ENCODE results near the gene CENPV.
"Not testable (repeated sequence)": the region's sequence is repeated elsewhere in the genome, so short reads cannot be mapped to it uniquely, and the experiment has no call there.

Gene CENPV

DNA sequence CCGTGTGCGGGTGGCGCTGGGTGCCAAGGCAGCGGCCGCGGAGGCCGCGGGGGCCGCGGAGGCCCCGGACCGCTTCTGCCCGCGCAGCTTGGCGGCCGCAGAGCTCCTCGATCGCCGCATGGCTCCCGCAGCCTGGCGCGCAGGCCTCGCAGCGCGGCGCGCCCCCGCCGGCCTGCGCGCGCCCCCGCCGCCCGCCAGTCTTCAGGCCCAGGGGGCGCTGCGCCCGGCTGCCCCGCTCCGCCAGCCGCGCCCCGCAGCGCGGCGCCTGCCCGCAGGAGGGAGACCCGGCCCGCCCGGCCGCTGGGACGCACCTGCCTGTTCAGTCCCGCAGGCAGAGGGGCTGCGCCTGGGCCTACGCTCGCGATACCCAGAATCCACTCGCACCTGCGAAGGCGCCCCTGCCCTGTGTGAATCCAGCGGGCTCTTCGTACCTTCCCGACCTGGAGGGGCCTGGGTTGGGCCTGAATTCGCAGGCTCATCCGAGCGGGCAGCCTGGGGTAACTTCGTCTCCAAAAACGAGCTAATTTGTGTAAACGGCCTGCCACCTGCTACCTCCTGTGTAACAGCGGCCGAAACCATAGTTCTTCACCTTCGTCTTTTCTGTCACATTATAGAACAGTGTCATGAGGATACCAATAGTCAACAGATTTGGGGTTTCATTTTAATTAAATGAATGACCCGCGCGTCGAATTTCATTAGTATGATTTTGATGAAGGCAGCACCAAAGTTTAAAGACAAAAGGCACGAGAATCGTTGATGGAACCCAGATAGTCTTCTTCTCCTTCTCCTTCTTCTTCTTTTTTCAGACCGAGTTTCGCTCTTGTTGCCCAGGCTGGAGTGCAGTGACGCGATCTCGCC lies at the start of gene CENPV:
CENPV (minus strand) TSS at position 153 of the 858 bp plus-strand sequence; CDS start at position 120, 33 bp downstream.
- peak; percentile 58 for DNase-seq (ENCODE audit: low spot score)

DNA sequence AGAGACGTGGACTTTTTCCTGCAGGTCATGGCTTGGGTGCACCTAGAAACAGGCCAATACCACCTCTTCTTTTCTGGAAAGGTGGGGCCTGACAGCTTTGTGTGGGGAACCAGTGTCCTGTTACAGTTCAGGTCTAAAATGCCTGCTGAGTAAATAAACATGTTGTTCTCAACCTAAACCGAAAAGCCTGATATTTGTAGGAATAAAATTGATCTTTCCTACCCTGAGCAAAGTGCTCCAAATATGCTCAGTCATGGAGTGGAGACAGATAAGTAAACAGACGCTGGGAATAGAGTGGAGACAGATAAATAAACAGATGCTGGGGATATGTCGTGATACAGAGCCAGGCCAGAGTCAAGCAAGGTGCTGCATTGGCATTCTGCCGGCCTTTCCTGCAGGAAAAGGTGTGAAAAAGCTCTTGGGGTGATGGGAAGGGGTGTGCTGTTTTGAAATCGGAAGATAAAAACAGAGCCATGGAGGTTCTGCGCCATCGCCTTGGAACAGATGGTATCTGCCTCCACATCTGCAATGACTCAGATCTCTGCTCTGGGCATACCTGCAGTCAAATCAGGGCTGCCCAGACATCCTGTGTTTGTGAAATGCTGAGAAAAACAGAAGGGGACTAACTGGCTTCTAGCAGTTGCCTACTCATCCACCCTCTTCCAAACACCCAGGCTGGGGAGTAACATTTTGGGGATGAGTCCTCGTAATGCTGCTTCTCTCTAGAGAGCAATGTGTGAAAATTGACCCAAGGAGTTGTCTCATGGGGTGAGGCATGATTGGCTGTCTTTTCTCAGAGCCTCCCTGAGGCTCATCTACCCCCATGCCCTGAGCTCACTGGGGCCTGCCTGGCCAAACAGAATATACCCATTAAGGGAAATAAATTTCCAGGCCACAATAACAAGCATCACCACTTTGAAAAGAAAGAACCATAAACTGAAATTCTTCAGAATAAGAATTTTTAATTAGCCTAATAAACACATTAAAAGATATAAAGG lies 45.3 kb upstream of the CENPV start:
- DNase-seq (ENCODE audit: low spot score): peak; percentile 76

DNA sequence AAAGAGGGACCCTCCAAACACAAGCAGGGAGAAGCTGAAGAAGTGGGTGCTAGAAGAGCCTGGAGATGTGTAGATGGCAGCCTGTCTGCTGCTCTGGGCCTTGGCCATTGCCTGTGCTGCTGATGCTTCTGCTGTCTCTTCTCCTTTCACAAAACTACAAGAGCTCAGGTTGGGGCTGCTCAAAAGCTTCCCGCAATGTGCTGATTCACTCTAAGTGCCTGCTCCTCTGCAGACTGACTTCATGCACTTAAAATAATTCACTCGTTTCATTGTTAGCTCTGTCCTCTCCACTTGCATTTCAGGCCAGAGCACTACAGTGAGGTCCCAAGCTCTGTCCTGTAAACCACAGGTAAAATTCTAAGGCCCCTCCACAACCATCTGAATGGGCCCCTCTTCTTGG lies 43.4 kb upstream of the CENPV start:
- not testable (repeated sequence) for DNase-seq (ENCODE audit: low spot score)

DNA sequence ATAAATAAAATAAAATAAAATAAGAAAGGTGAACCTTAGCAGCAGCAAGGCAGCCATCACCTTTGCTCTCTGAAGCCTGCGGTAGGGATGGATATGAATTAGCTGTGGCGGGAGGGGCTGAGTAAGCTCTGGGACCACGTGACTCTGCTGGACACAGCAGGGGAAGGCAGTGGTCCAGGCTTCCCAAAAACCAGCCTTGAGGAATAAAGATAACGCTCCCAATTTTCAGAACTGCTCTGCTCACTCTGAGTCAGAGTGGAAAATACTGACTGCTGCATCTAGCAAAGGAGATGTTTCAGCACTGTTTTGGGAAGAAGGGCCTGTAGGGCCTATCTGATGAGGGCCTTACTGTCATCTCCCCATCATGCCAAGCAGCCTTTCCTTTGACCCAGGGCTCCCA lies 42.6 kb upstream of the CENPV start:
- not testable (repeated sequence) for DNase-seq (ENCODE audit: low spot score)

DNA sequence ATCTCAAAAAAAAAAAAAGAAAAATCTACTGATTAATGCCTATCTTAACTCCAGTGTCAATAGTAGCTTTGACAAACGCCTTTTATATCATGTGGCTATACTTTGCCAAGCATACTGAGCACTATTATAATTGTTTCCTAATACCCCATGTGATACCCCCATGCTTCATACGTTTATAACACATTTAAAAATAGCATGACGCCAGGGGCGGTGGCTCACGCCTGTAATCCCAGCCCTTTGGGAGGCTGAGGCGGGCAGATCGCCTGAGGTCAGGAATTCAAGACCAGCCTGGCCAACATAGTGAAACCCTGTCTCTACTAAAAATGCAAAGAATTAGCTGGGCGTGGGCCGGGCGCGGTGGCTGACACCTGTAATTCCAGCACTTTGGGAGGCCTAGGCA lies 39.2 kb upstream of the CENPV start:
- not testable (repeated sequence) for DNase-seq (ENCODE audit: low spot score)

DNA sequence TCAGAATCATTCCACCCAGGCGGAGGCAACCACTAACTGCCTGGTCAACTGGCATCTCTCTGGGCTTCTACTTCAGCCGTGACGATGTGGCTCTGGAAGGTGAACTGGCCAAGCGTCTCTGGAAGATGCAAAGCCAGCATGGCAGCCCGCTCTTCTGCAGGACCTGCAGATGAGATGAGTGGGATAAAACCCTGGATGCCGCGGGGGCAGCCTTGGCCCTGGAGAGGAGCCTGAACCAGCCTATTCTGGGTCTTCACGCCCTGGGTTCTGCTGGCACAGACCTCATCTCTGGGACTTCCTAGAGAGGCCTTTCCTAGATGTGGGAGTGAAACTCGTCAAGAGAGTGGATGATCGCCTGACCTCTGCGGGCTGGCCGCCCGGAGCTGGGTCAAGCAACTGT lies 38.2 kb upstream of the CENPV start:
- DNase-seq (ENCODE audit: low spot score): no peak

DNA sequence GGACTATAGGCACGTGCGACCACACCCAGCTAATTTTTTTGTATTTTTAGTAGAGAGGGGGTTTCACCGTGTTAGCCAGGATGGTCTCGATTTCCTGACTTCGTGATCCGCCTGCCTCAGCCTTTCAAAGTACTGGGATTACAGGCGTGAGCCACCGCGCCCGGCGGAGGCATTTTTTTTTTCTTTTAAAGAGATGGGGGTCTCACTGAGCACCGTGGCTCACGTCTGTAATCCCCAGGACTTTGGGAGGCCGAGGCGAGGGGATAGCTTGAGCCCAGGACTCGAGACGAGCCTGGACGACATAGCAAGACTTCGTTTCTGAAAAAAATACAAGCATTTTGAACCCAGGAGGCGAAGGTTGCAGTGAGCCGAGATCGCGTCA lies 32.8 kb upstream of the CENPV start:
- not testable (repeated sequence) for DNase-seq (ENCODE audit: low spot score)

DNA sequence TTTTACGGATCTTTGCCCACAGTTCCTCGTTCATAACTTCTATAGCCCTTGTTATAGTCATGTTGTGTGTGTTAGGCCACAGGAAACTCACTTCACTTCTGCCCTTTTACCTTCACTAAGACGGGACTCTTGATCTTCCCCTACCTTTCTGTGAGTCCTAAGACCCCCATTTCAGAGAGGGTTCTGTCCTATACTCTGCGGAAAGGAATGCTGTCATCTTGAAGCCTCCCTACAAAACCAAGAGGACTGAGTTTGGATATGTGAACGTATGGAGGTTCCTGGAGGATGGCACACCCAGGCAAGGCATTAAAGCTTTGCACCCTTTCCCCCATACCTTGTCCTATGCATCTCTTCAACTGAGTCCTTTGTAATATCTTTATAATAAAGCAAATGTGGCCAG lies 31.3 kb upstream of the CENPV start:
- DNase-seq (ENCODE audit: low spot score): no peak

DNA sequence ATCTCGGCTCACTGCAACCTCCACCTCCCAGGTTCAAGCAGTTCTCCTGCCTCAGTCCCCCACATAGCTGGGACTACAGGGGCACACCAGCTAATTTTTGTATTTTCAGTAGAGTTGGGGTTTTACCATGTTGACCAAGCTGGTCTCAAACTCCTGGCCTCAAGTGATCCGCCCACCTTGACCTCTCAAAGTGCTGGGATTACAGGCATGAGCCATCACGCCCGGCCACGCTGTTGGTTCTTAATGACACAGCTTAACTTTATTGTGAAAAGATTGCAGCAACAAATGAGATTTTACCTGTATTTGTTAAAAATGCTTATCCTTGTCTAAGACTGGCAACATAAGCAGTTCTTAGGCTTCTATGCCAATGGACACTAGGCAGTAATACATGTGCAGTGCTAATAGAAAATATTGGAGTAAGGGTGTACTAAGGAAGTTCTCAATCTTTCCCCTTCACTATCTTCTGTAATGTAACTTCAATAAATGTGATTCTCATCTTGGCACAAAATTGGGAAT lies 30.6 kb upstream of the CENPV start:
- DNase-seq (ENCODE audit: low spot score): no peak

DNA sequence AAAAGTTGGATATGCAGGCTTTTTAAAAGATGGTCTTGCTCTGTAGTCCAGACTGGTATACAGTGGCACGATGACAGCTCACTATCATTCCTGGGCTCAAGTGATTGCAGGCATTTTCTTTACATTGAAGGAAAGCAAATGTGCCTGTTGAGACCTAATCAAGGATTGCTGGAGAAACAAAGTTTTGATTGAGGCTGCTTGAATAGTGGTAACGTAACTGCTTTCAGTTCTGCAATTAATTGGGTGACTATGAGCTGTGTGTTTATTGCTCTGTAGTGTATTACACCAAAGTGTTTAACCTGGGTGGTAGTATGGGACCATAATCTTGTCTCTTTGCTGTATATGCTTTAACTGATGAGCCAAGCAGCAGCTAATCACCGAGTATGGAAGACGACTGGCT lies 29.9 kb upstream of the CENPV start:
- no peak for DNase-seq (ENCODE audit: low spot score)

DNA sequence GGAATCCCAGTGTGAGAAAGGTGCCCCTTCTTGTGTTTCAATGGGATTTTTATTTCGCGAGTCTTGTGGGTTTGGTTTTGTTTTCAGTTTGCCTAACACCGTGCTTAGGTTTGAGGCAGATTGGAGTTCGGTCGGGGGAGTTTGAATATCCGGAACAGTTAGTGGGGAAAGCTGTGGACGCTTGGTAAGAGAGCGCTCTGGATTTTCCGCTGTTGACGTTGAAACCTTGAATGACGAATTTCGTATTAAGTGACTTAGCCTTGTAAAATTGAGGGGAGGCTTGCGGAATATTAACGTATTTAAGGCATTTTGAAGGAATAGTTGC lies 28.2 kb upstream of the CENPV start:
- no peak for DNase-seq (ENCODE audit: low spot score)

DNA sequence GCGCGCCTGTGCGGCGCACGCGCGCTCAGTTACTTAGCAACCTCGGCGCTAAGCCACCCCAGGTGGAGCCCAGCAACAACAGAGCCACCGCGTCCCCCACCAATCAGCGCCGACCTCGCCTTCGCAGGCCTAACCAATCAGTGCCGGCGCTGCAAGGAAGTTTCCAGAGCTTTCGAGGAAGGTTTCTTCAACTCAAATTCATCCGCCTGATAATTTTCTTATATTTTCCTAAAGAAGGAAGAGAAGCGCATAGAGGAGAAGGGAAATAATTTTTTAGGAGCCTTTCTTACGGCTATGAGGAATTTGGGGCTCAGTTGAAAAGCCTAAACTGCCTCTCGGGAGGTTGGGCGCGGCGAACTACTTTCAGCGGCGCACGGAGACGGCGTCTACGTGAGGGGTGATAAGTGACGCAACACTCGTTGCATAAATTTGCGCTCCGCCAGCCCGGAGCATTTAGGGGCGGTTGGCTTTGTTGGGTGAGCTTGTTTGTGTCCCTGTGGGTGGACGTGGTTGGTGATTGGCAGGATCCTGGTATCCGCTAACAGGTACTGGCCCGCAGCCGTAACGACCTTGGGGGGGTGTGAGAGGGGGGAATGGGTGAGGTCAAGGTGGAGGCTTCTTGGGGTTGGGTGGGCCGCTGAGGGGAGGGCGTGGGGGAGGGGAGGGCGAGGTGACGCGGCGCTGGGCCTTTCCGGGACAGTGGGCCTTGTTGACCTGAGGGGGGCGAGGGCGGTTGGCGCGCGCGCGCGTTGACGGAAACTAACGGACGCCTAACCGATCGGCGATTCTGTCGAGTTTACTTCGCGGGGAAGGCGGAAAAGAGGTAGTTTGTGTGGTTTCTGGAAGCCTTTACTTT lies 27.6 kb upstream of the CENPV start, which contains the start of gene UBB:
UBB (plus strand) TSS at position 452 of the 856 bp plus-strand sequence. CDS start 817 bp downstream, outside the sequence.
- DNase-seq (ENCODE audit: low spot score): peak; percentile 97

DNA sequence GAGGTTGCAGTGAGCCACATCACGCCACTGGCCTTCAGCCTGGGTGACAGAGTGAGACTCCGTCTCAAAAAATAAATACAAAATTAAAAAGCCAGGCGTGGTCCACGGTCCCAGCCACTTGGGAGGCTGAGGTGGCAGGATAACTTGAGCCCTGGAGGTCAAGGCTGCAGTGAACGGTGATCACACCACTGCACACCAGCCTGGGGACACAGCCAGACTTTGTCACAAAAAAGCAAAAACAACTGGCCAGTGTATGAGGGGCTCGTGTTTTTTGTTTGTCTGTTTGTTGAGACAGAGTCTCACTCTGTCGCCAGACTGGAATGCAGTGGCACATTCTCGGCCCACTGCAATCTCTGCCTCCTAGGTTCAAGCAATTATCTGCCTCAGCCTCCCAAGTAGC lies 26.4 kb upstream of the CENPV start:
- DNase-seq (ENCODE audit: low spot score): no peak

DNA sequence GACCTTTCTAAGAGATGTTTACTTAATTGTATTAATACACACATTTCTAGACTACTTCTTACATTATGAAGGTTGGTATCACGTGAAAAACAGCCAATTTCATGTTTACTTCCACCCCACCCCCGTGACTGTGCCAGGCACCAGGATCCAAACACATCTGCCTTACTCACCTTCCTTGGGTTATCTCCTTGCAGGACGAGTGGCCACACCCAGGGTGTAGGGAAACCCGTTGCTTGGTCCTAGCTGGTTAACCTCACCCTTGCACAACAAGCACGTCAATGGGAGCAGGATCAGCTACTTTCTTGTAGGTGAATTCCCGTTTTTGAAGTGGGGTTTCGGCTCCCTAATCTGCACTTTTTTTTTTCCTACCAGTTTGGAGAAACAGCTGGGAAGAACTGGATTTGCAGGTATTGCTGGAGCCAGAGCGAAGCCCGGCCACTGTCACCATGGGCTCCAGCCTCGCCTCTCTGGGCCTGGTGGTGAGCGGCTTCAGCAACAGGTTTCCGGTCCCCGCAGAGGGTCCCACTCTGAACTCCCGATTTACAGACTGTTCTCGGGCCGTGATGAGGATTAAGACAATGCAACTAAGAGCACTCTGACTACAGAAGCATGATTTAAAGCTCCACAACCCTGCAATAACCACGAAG lies 25.5 kb upstream of the CENPV start:
- no peak for DNase-seq (ENCODE audit: low spot score)

DNA sequence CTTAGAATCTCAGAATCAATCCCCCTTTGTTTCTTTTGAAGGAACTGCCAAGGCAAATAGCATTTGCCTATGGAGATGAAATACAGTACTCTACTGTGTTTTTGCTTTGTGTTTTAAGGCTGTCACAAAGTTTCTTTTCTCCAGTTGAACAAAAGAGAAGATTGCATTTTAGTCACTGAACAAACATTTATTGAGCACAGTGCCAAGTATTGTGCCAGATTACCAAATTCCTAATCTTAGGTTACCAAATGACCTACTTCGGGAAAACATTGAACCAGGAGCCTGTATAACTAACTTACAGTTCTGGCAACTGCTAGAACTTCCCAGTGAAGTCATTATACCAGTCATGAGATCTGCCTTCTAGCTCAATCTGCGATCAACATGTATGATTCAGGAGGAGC lies 24.7 kb upstream of the CENPV start:
- DNase-seq (ENCODE audit: low spot score): no peak

DNA sequence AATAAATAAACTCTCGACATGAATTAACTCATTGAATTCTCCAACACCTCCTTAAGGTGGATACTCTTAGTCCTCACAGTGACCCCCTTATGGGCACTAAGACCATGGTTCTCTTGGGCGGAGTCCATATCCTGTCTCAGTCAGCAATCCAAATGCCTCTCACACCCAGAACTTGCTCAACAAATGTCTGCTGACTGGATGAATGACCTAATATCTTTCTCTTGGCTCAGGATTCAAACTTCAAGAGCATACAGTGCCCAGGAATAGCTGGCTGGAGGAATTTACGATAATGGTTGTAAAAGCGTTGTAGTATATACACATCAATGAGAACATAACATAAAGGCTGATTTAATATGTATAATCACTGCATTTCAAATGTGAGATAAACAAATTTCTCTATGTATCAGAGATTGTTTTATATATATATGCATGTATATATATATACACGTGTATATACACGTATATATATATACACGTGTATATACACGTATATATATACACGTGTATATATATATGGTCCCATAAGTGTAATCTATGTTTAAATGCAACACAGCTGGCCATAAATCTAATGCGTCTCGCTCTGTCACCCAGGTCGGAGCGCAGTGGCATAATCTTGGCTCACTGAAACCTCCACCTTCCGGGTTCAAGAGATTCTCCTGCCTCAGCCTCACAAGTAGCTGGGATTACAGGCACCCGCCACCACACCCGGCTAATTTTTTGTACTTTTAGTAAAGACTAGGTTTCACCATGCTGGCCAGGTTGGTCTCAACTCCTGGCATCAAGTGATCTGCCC lies 21.1 kb upstream of the CENPV start:
- no peak for DNase-seq (ENCODE audit: low spot score)

DNA sequence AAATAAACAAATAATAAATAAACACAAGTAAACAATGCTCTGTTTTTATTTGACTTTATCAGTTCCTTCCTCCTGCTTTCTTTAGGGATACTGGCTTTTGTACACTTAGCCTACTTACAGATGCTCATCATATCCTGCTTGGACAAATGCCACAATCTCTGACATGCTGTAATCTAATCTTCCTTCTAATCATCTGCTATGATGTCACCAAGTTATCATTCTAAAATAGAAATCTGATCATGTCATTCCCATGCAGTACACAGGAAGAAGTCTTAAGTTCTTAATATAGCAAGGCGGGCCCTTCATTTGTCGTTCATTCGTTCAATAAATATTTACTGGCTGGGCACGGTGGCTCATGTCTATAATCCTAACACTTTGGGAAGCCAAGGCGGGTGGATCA lies 18.5 kb upstream of the CENPV start:
- no peak for DNase-seq (ENCODE audit: low spot score)

DNA sequence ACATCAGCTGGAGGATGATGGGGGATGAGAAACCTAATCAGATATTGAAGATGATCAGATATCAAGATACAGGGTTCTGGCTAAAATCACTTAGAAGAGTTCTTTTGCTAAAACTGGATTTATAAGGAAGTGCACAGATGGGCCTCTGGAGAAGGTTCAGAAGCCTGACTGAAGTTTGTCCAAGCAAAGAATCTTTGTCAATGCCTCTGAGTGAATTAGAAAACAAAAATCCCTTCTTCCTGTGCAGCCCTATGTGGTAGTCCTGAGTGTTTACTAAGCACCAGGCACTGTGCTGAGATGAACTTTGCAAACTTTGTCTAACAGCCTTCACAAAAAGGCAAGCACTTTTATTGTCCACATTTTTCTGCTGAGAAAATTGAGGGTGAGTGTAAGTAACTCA lies 11.4 kb upstream of the CENPV start:
- no peak for DNase-seq (ENCODE audit: low spot score)

DNA sequence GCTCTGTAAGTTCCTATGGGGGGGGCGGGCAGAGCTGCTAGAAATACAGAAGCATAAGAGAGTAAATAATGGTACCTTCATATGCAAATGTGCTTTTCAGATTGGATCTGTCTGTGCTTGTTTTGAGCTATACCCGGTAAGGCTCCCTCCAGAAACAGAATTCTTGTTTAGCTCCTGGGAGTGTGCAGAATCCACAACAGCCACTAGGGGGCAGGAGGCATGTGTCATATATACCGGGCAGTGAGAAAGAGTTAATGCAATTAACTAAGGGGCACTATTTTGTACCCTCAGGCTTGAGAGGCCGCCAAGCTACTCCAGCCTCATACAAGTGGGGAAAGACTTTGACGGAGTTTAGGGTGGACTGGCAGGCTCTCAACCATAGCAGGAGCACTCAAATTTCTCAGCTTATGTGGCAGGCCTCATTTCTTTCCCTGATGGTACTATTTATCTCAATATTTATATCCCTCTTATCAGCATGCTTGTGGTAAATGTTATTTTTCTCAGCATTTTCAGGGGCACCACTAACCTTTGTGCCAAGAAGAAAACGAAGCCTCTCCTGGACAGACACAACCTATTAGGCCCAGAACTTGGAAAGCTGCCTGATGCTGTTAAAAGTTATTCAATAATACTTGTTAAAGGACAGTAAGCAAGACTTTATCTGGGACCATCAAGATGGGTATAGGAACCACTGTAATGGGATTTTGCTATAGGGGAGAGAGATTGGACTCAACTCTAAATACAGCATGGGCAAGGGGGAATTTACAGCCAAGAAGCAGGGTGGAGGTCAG lies 10.7 kb upstream of the CENPV start:
- peak; percentile 83 for DNase-seq (ENCODE audit: low spot score)

DNA sequence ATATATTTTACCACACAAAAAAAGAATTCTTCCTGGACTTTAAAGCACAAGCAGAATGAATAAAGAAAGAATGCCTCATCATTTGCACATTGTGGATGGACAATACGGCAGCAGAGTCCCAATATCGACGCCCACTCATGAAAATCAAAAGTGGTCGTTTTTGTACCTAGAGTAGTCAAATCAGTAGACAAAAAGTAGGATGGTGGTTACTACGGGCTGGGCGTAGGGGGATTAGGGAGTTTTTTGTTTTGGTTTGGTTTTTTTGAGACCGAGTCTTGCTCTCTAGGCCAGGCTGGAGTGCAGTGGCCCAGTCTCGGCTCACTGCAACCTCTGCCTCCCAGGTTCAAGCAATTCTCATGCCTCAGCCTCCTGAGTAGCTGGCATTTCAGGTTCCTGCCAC lies 8.6 kb upstream of the CENPV start:
- no peak for DNase-seq (ENCODE audit: low spot score)

All from activated CD4-positive, alpha-beta T cell treated with anti-CD3 and anti-CD28 coated beads, Interleukin-2, Interleukin-4, amounts not matched to agents 100 ng/mL and 50 ng/mL, durations not matched to agents 16 hours and 8 hours (primary cell).